RWPE2 (cell line): Measurements from ENCODE around the gene METTL23.

ENCODE experiments used
- ATAC-seq: fragments of 200-7000 bp; cut with Tn5 transposase; 3 replicates; pipeline ENCODE4 v1.9.1; 2021; ENCODE audit warnings: low read depth
- DNase-seq: peaks from one replicate; pipeline ENCODE4 v3.0.0-alpha.2; 2020; ENCODE audit warnings: low spot score
- H3K27ac ChIP-seq: fragments of 450-650 bp; 2 replicates; pipeline ENCODE4 v1.5.1; 2017; ENCODE audit warnings: mild to moderate bottlenecking; ENCODE audit not compliant: poor library complexity, severe bottlenecking
- H3K27me3 ChIP-seq: fragments of 250-450 bp; sonication (Bioruptor Pico); 2 replicates; pipeline ENCODE4 v1.5.1; 2021; ENCODE audit warnings: mild to moderate bottlenecking, moderate library complexity; ENCODE audit not compliant: insufficient read depth, poor library complexity, severe bottlenecking
- H3K36me3 ChIP-seq: fragments of 250-450 bp; sonication (Bioruptor Pico); 2 replicates; pipeline ENCODE4 v1.5.1; 2020; ENCODE audit warnings: low read depth, mild to moderate bottlenecking, moderate library complexity
- H3K4me1 ChIP-seq: fragments of 250-450 bp; sonication (Bioruptor Pico); 2 replicates; pipeline ENCODE4 v1.5.1; 2021; ENCODE audit warnings: mild to moderate bottlenecking, moderate library complexity; ENCODE audit not compliant: insufficient read depth, poor library complexity, severe bottlenecking
- H3K4me3 ChIP-seq: fragments of 250-450 bp; sonication (Bioruptor Pico); 2 replicates; pipeline ENCODE4 v1.5.1; 2021; ENCODE audit warnings: mild to moderate bottlenecking, moderate library complexity; ENCODE audit not compliant: severe bottlenecking
- H3K9me3 ChIP-seq: fragments of 250-450 bp; sonication (Bioruptor Pico); 2 replicates; pipeline ENCODE4 v1.5.1; 2021; ENCODE audit warnings: mild to moderate bottlenecking, moderate library complexity; ENCODE audit not compliant: severe bottlenecking
- TF ChIP-seq, protein P1 (sequence below): fragments of 450-650 bp; IDR thresholded peaks from one replicate; pipeline ENCODE4 v1.5.1; 2017; ENCODE audit warnings: mild to moderate bottlenecking, moderate library complexity; ENCODE audit not compliant: poor library complexity, severe bottlenecking

METTL23 gene

GRCh38 chr17:76700617-76701470 lies 25.8 kb upstream of the METTL23 start:
- TF ChIP-seq, protein P1, sequence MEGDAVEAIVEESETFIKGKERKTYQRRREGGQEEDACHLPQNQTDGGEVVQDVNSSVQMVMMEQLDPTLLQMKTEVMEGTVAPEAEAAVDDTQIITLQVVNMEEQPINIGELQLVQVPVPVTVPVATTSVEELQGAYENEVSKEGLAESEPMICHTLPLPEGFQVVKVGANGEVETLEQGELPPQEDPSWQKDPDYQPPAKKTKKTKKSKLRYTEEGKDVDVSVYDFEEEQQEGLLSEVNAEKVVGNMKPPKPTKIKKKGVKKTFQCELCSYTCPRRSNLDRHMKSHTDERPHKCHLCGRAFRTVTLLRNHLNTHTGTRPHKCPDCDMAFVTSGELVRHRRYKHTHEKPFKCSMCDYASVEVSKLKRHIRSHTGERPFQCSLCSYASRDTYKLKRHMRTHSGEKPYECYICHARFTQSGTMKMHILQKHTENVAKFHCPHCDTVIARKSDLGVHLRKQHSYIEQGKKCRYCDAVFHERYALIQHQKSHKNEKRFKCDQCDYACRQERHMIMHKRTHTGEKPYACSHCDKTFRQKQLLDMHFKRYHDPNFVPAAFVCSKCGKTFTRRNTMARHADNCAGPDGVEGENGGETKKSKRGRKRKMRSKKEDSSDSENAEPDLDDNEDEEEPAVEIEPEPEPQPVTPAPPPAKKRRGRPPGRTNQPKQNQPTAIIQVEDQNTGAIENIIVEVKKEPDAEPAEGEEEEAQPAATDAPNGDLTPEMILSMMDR = no peak
- no peak overlapping the region for H3K4me3 ChIP-seq
- no peaks in the 10 kb centered on the region for H3K36me3 ChIP-seq
- ATAC-seq (peak; percentile 78), DNase-seq (no peak)
- peak overlapping the region; percentile 67 for H3K27ac ChIP-seq
- peaks cover 26% of the 10 kb centered on the region for H3K4me1 ChIP-seq
- no peaks in the 10 kb centered on the region for H3K27me3 ChIP-seq
- no peaks in the 10 kb centered on the region for H3K9me3 ChIP-seq

- Histone ChIP-seq H3K4me1 (peaks cover 26% of the 10 kb centered on the region), H3K36me3 (no peaks in the 10 kb centered on the region), H3K27ac (peak overlapping the region; percentile 67), H3K9me3 (no peaks in the 10 kb centered on the region), H3K27me3 (no peaks in the 10 kb centered on the region), H3K4me3 (no peak overlapping the region)
- DNase-seq (no peak), ATAC-seq (no peak; the same call in 2 of the 3 replicates)
- TF ChIP-seq, protein P1 = no peak
Measured at GRCh38 chr17:76701471-76701967, 25.1 kb upstream of the METTL23 start.

DNA sequence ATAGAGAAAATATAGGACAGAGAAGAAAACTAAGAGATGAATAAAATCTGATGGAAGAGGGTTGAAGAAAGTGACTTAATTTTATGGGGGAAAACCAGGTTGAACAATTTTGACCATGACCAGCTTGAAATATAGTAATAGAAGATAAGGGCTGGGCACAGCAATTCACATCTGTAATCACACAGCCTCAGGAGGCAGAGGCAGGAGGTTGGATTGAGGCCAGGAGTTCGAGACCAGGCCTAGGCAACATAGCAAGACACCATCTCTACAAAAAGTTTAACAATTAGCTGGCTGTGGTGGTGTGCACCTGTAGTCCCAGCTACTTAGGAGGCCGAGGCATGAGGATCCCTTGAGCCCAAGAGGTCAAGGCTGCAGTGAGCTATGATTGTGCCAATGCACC lies 24.6 kb upstream of the METTL23 start:
- H3K9me3 ChIP-seq = no peaks in the 10 kb centered on the region
- ATAC-seq (no peak), DNase-seq (no peak)
- peak overlapping the region; percentile 67 for H3K27ac ChIP-seq
- H3K4me1 ChIP-seq = peaks cover 26% of the 10 kb centered on the region
- H3K4me3 ChIP-seq = no peak overlapping the region
- no peaks in the 10 kb centered on the region for H3K27me3 ChIP-seq
- no peaks in the 10 kb centered on the region for H3K36me3 ChIP-seq
- TF ChIP-seq, protein P1 = no peak

GRCh38 chr17:76702941-76703637 lies 23.6 kb upstream of the METTL23 start:
- DNase-seq (no peak), ATAC-seq (no peak)
- H3K36me3 ChIP-seq = no peaks in the 10 kb centered on the region
- no peaks in the 10 kb centered on the region for H3K27me3 ChIP-seq
- TF ChIP-seq, protein P1 = no peak
- H3K4me3 ChIP-seq = no peak overlapping the region
- peaks cover 26% of the 10 kb centered on the region for H3K4me1 ChIP-seq
- H3K27ac ChIP-seq = no peak overlapping the region
- no peaks in the 10 kb centered on the region for H3K9me3 ChIP-seq
